Liver (tissue), 3 donors: ENCODE measurements around the gene TMCO1.

Experiments
- ATF3 ChIP-seq: IDR thresholded peaks from 2 replicates; pipeline ENCODE4 v1.6.1; 2016; ENCODE audit warnings: antibody characterized with exemption
- CTCF ChIP-seq: fragments of 150-350 bp; IDR thresholded peaks from 2 replicates; pipeline ENCODE4 v1.5.1; 2017; ENCODE audit warnings: improper control_type of control experiment, low read depth, low read length; ENCODE audit not compliant: missing input control
- FOXA1 ChIP-seq: IDR thresholded peaks from 2 replicates; pipeline ENCODE4 v1.6.1; 2016; ENCODE audit warnings: antibody characterized with exemption
- GABPA ChIP-seq, 2 donors: IDR thresholded peaks in 1 of 2; conservative IDR thresholded peaks in 1 of 2; 2 replicates each; pipeline ENCODE4 v1.6.1; 2016; ENCODE audit warnings: antibody characterized with exemption in 2 of 2, mild to moderate bottlenecking in 1 of 2, moderate library complexity in 1 of 2
- JUND ChIP-seq, 2 donors: IDR thresholded peaks; 2 replicates each; pipeline ENCODE4 v1.6.1; 2016; ENCODE audit warnings: antibody characterized with exemption in 2 of 2
- MAX ChIP-seq: IDR thresholded peaks from 2 replicates; pipeline ENCODE4 v1.6.1; 2016; ENCODE audit warnings: antibody characterized with exemption
- NR2F2 ChIP-seq: IDR thresholded peaks from 2 replicates; pipeline ENCODE4 v1.6.1; 2016; ENCODE audit warnings: antibody characterized with exemption
- REST ChIP-seq: IDR thresholded peaks from 2 replicates; pipeline ENCODE4 v1.6.1; 2016; ENCODE audit warnings: antibody characterized with exemption, mild to moderate bottlenecking
- RXRA ChIP-seq, 2 donors: IDR thresholded peaks; 2 replicates each; pipeline ENCODE4 v1.6.1; 2017 to 2018; ENCODE audit warnings: antibody characterized with exemption in 2 of 2, mild to moderate bottlenecking in 1 of 2
- SP1 ChIP-seq: IDR thresholded peaks from 2 replicates; pipeline ENCODE4 v1.6.1; 2018; ENCODE audit warnings: antibody characterized with exemption, mild to moderate bottlenecking
- TAF1 ChIP-seq: conservative IDR thresholded peaks from 2 replicates; pipeline ENCODE4 v1.6.1; 2016; ENCODE audit warnings: antibody characterized with exemption, mild to moderate bottlenecking
- ZBTB33 ChIP-seq: IDR thresholded peaks from 2 replicates; pipeline ENCODE4 v1.6.1; 2016; ENCODE audit warnings: antibody characterized with exemption
- donor health status: healthy.
- donor health status: healthy.

GRCh38 chr1:165807613-165808012 is 38.9 kb upstream of the TMCO1 start:
- no peak for TF ChIP-seq CTCF
- no peak for TF ChIP-seq TAF1
- no peak for TF ChIP-seq SP1
- no peak for TF ChIP-seq FOXA1
- TF ChIP-seq NR2F2: no peak
- no peak for TF ChIP-seq MAX
- TF ChIP-seq RXRA (IDR thresholded peaks at IDR 0.05): no peak
- TF ChIP-seq REST: no peak
- no peak for TF ChIP-seq GABPA (IDR thresholded peaks at IDR 0.05 in 1 of 2, conservative IDR thresholded peaks at IDR 0.05 in 1 of 2)
- TF ChIP-seq JUND (IDR thresholded peaks at IDR 0.05): no peak
- no peak for TF ChIP-seq ATF3
- TF ChIP-seq ZBTB33: no peak
